Occipital lobe (tissue), 2 donors: ENCODE results near the gene RSPH10B2. TPM values are rescaled to one million over a fixed set of nuclear protein-coding genes. Genes with fewer than 3 reads are reported as not detected.
"Not testable (repeated sequence)": the region's sequence is repeated elsewhere in the genome, so short reads cannot be mapped to it uniquely, and the experiment has no call there.

Experiments used
- DNase-seq: peaks from one replicate; lab custom pipeline; 2025; lab: John Stamatoyannopoulos, UW
- total RNA-seq: library from RNA; depleted of rRNA; stranded (reverse); fragments of >200 nt; gene quantifications from one replicate; pipeline ENCODE4 v1.2.3, GENCODE V29; 2014

RSPH10B2 gene
- total RNA-seq, 1 donor from 2014 or later = 1.7 TPM

DNA sequence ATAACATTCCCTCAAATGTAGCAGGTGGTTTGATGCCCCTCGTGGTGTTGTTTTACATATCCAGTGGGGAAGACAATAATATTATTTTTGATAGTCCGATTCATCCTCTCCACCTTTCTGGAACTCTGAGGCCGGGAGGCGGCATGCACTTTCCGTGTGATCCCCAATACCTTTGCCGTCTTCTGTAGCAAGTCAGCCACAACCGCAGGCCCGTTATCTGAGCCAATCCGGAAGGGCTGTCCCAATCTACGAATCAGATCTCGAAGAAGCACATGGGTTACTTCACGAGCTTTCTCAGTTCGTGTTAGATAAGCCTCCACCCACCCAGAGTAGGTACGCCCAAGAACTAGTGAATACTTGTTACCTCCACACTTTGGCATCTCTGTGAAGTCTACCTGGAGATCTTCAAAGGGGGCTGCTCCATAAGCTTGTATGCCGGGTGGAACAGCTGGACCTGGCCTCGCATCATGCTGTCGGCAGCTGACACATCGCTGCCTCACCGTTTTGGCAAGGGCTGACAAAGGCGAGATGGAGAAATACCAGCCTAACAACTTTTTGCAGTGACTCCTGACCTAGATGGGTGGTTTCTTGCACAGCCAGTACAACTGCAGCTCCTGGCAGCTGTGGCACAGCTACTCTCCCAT lies 88.5 kb downstream of the RSPH10B2 start:
- DNase-seq = not testable (repeated sequence)

DNA sequence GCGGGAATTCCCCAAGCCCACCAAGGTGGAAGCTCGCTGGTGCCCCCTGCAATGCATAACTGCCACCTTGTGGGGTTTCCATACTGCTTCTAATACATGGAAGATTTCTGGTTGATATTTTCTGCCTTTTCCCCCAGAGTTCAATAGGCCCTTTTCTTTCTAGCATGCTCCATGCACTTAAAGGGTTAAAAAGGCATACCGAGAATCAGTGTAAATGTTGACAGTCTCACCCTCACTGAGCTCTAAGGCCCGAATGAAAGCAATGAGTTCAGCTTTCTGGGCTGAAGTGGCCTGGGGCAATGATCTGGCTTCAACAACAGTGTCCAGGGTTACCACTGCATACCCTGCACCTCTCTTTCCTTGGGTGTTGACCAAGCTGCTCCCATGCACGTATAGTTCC lies 89.2 kb downstream of the RSPH10B2 start:
- not testable (repeated sequence) for DNase-seq

DNA sequence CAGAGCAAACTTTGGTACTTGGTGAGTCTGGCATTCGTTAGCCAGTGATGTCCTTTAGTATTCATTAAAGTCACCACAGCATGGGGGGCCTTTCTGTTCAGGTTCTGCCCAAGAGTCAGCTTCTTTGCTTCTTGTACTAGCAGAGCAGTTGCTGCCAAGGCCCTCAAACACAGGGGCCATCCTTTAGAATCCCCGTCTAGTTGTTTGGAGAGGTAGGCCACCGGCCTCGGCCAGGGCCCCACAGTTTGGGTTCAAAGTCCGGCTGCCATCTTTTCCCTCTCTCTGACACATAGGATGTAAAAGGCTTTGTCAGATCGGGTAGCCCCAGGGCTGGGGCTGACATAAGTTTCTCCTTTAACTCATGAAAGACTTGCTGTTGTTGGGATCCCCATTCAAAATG lies 89.8 kb downstream of the RSPH10B2 start:
- not testable (repeated sequence) for DNase-seq

DNA sequence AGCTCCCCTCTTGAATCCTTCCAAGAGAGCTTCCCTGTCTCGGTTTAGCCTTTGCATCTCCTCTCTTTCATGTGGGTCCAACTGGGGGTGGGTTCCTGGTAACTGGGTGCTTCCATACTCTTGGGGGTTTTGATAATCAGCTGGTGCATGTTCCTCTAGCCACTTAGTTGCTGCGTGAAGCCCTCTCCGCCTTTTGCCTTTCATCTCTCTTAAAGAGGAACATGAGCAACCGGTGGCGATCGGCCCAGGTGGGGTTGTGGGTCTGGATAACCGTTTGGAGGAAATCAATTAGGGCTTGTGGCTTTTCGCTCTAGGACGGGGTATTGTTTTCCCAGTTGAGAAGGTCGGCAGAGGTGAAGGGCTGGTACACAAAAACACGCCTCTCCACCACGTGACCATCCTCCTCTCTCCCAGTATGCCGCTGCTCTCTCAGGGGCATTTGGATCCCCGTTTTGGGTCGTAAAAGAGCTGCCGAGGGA lies 92.1 kb downstream of the RSPH10B2 start:
- DNase-seq = not testable (repeated sequence)

DNA sequence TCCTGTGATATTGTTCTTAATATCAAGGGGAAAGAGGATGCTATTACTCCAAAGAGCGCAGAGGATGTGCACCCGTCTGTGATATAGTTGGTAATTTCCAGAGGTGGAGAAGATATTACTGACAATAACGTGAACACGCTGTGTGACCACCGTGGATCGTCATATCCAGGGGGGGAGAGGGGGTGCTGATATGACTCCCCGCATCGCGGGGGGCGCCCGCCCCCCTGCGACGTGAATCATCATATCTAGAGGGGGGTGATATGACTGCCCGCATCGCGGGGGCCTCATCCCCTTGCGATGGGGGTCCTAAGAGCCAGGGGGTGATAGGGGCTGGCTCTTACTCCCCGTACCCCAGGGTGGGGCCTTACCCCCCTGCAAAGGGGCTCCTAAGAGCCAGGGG lies 93.8 kb downstream of the RSPH10B2 start:
- not testable (repeated sequence) for DNase-seq

Other genes with a start within 250 kb of the RSPH10B2 start
- 1.2 TPM for gene GRID2IP, start 202.6 kb upstream of the RSPH10B2 start, total RNA-seq
- 54.4 TPM for gene ZDHHC4, start 176.6 kb upstream of the RSPH10B2 start, total RNA-seq
- gene INTS15, start 164.1 kb upstream of the RSPH10B2 start, total RNA-seq = 18.2 TPM
- gene ZNF853, start 138.5 kb upstream of the RSPH10B2 start, total RNA-seq = 23.6 TPM
- gene ZNF316, start 116.8 kb upstream of the RSPH10B2 start, total RNA-seq = 18.2 TPM
- 33.4 TPM for gene ZNF12, start 47.2 kb upstream of the RSPH10B2 start, total RNA-seq
- 132 TPM for gene CCZ1B, start 72.2 kb downstream of the RSPH10B2 start, total RNA-seq